ENCODE data around the gene IMMP1L. TPM values are rescaled to one million over a fixed set of nuclear protein-coding genes. Genes with fewer than 3 reads are reported as not detected.

IMMP1L gene
- 10 to 100 TPM; 48.4 to 78.3 (median 53.3) TPM for polyA plus RNA-seq

GRCh38 chr11:31509429-31510345 is at the start of gene IMMP1L, which contains the start of gene ELP4:
Gene IMMP1L (minus strand): TSS chr11:31509622. CDS start chr11:31463276, 46,346 bp downstream.
Gene ELP4 (plus strand): TSS chr11:31509767. CDS start chr11:31509785, 18 bp downstream.
- H3K4me1 Mint-ChIP-seq: peaks cover 36 to 55% of the 10 kb centered on the region in 2 donors
- peak within 1 kb of the TSS; percentile 97 to 100 (median 99) for H3K4me3 Mint-ChIP-seq
- H3K27ac Mint-ChIP-seq: peak within 1 kb of the TSS; percentile 97 to 100 (median 98)

GRCh38 chr11:31558001-31558400 is 48.6 kb upstream of the IMMP1L start:
- Mint-ChIP-seq H3K4me3 (no peak overlapping the region), H3K27ac (peak overlapping the region in 1 of 6 donors; percentile 13), H3K27me3 (ENCODE audit: low read depth in 3 of 3) (no peaks in the 10 kb centered on the region), H3K36me3 (peaks cover 0 to 7% (median 3%) of the 10 kb centered on the region in 3 donors), H3K9me3 (no peaks in the 10 kb centered on the region), H3K4me1 (peaks cover 6 to 10% of the 10 kb centered on the region in 2 donors)
- DNase-seq: no peak

More at GRCh38 chr11:31509429-31510345, at the start of gene IMMP1L, which contains the start of gene ELP4:
- H3K27me3 Mint-ChIP-seq (ENCODE audit: low read depth in 3 of 3): peaks cover 6 to 10% (median 7%) of the 10 kb centered on the region in 3 donors
- no peaks in the 10 kb centered on the region for H3K36me3 Mint-ChIP-seq
- peak; percentile 95 to 96 (median 95) for DNase-seq
- no peaks in the 10 kb centered on the region for H3K9me3 Mint-ChIP-seq

- Mint-ChIP-seq H3K27me3 (ENCODE audit: low read depth in 3 of 3) (no peaks in the 10 kb centered on the region), H3K4me1 (peaks cover 6 to 10% of the 10 kb centered on the region in 2 donors), H3K36me3 (peaks cover 0 to 6% (median 3%) of the 10 kb centered on the region in 3 donors), H3K9me3 (no peaks in the 10 kb centered on the region), H3K27ac (no peak overlapping the region), H3K4me3 (no peak overlapping the region)
- DNase-seq: no peak
Measured at GRCh38 chr11:31555938-31556337, 46.5 kb upstream of the IMMP1L start.

GRCh38 chr11:31542862-31543261 is 33.4 kb upstream of the IMMP1L start:
- no peak overlapping the region for H3K27ac Mint-ChIP-seq
- peaks cover 0 to 3% (median under 1%) of the 10 kb centered on the region in 6 donors for H3K9me3 Mint-ChIP-seq
- peaks cover 32 to 42% (median 40%) of the 10 kb centered on the region in 3 donors for H3K36me3 Mint-ChIP-seq
- no peak overlapping the region for H3K4me3 Mint-ChIP-seq
- peaks cover 0 to 1% (median 0%) of the 10 kb centered on the region in 3 donors for H3K27me3 Mint-ChIP-seq (ENCODE audit: low read depth in 3 of 3)
- no peak for DNase-seq
- no peaks in the 10 kb centered on the region for H3K4me1 Mint-ChIP-seq

GRCh38 chr11:31535479-31535878 is 26.1 kb upstream of the IMMP1L start:
- Mint-ChIP-seq H3K36me3 (peaks cover 8 to 18% (median 15%) of the 10 kb centered on the region in 3 donors), H3K4me1 (no peaks in the 10 kb centered on the region), H3K9me3 (peaks cover 0 to 3% (median 0%) of the 10 kb centered on the region in 6 donors)

GRCh38 chr11:31531293-31531692 is 21.9 kb upstream of the IMMP1L start:
- H3K27me3 Mint-ChIP-seq (ENCODE audit: low read depth in 3 of 3): no peaks in the 10 kb centered on the region
- DNase-seq: no peak

More at GRCh38 chr11:31535479-31535878, 26.1 kb upstream of the IMMP1L start:
- no peak overlapping the region for H3K4me3 Mint-ChIP-seq
- DNase-seq: no peak
- no peaks in the 10 kb centered on the region for H3K27me3 Mint-ChIP-seq (ENCODE audit: low read depth in 3 of 3)
- H3K27ac Mint-ChIP-seq: no peak overlapping the region

GRCh38 chr11:31529701-31530100 is 20.3 kb upstream of the IMMP1L start:
- DNase-seq: no peak
- peaks cover 0 to 3% (median 0%) of the 10 kb centered on the region in 6 donors for H3K9me3 Mint-ChIP-seq
- no peaks in the 10 kb centered on the region for H3K27me3 Mint-ChIP-seq (ENCODE audit: low read depth in 3 of 3)
- H3K36me3 Mint-ChIP-seq: peaks cover 0 to 5% (median 3%) of the 10 kb centered on the region in 3 donors
- H3K27ac Mint-ChIP-seq: no peak overlapping the region
- H3K4me1 Mint-ChIP-seq: peaks cover 4 to 13% of the 10 kb centered on the region in 2 donors
- no peak overlapping the region for H3K4me3 Mint-ChIP-seq

More at GRCh38 chr11:31531293-31531692, 21.9 kb upstream of the IMMP1L start:
- Mint-ChIP-seq H3K4me1 (peaks cover 4 to 13% of the 10 kb centered on the region in 2 donors), H3K36me3 (peaks cover 0 to 5% (median 3%) of the 10 kb centered on the region in 3 donors), H3K27ac (peak overlapping the region in 1 of 6 donors; percentile 7), H3K9me3 (peaks cover 0 to 3% (median 0%) of the 10 kb centered on the region in 6 donors), H3K4me3 (no peak overlapping the region)

GRCh38 chr11:31529189-31529588 is 19.8 kb upstream of the IMMP1L start:
- Mint-ChIP-seq H3K36me3 (peaks cover 0 to 9% (median 5%) of the 10 kb centered on the region in 3 donors), H3K27me3 (ENCODE audit: low read depth in 3 of 3) (no peaks in the 10 kb centered on the region), H3K27ac (no peak overlapping the region), H3K4me3 (no peak overlapping the region), H3K9me3 (peaks cover 0 to 3% (median 0%) of the 10 kb centered on the region in 6 donors), H3K4me1 (peaks cover 4 to 13% of the 10 kb centered on the region in 2 donors)
- no peak for DNase-seq

- Mint-ChIP-seq H3K27ac (no peak overlapping the region), H3K27me3 (ENCODE audit: low read depth in 3 of 3) (no peaks in the 10 kb centered on the region), H3K36me3 (peaks cover 0 to 7% (median 4%) of the 10 kb centered on the region in 3 donors), H3K9me3 (no peaks in the 10 kb centered on the region), H3K4me1 (no peaks in the 10 kb centered on the region), H3K4me3 (no peak overlapping the region)
- no peak for DNase-seq
Measured at GRCh38 chr11:31521497-31522150, 12.2 kb upstream of the IMMP1L start.

GRCh38 chr11:31512117-31512516 is 2.7 kb upstream of the IMMP1L start:
- Mint-ChIP-seq H3K27me3 (ENCODE audit: low read depth in 3 of 3) (peaks cover 6 to 10% (median 7%) of the 10 kb centered on the region in 3 donors), H3K4me1 (peaks cover 34 to 42% of the 10 kb centered on the region in 2 donors), H3K9me3 (no peaks in the 10 kb centered on the region), H3K27ac (no peak overlapping the region), H3K4me3 (no peak overlapping the region), H3K36me3 (no peaks in the 10 kb centered on the region)
- DNase-seq: no peak

GRCh38 chr11:31509051-31509428 is 382 bp downstream of the IMMP1L start:
- Mint-ChIP-seq H3K27ac (peak overlapping the region; percentile 97 to 100 (median 98)), H3K9me3 (no peaks in the 10 kb centered on the region), H3K27me3 (ENCODE audit: low read depth in 3 of 3) (peaks cover 6 to 10% (median 7%) of the 10 kb centered on the region in 3 donors), H3K4me1 (peaks cover 36 to 55% of the 10 kb centered on the region in 2 donors), H3K36me3 (peaks cover 0 to 2% (median 0%) of the 10 kb centered on the region in 3 donors), H3K4me3 (peak overlapping the region; percentile 97 to 100 (median 99))
- DNase-seq: no peak

GRCh38 chr11:31500560-31500959 is 8.9 kb downstream of the IMMP1L start:
- H3K36me3 Mint-ChIP-seq: peaks cover 0 to 7% (median 6%) of the 10 kb centered on the region in 3 donors
- H3K27ac Mint-ChIP-seq: no peak overlapping the region
- H3K27me3 Mint-ChIP-seq (ENCODE audit: low read depth in 3 of 3): peaks cover 0 to 2% (median 0%) of the 10 kb centered on the region in 3 donors
- peaks cover 5 to 35% of the 10 kb centered on the region in 2 donors for H3K4me1 Mint-ChIP-seq
- DNase-seq: no peak
- no peak overlapping the region for H3K4me3 Mint-ChIP-seq
- no peaks in the 10 kb centered on the region for H3K9me3 Mint-ChIP-seq

- H3K27me3 Mint-ChIP-seq (ENCODE audit: low read depth in 3 of 3): peaks cover 0 to 2% (median 0%) of the 10 kb centered on the region in 3 donors
- H3K4me1 Mint-ChIP-seq: peaks cover 6 to 36% of the 10 kb centered on the region in 2 donors
- H3K36me3 Mint-ChIP-seq: peaks cover 5 to 15% (median 13%) of the 10 kb centered on the region in 3 donors
- no peaks in the 10 kb centered on the region for H3K9me3 Mint-ChIP-seq
- H3K4me3 Mint-ChIP-seq: no peak overlapping the region
- H3K27ac Mint-ChIP-seq: no peak overlapping the region
- no peak for DNase-seq
Measured at GRCh38 chr11:31499576-31500178, 9.7 kb downstream of the IMMP1L start.
